Stomach smooth muscle (tissue), 2 donors: Measurements from ENCODE around the gene P2RY12.

Source experiments
- H3K27ac ChIP-seq: one replicate; pipeline ENCODE4 v1.7.0; 2013; ENCODE audit warnings: mild to moderate bottlenecking, low read length, inconsistent platforms
- H3K27me3 ChIP-seq, 2 donors: one replicate each; pipeline ENCODE4 v1.7.0; 2013; ENCODE audit warnings: low read length in 2 of 2; ENCODE audit not compliant: insufficient read depth in 2 of 2, control insufficient read depth in 1 of 2
- H3K36me3 ChIP-seq, 2 donors: one replicate each; pipeline ENCODE4 v1.7.0; 2013; ENCODE audit warnings: low read length in 2 of 2; ENCODE audit not compliant: control insufficient read depth in 2 of 2, insufficient read depth in 2 of 2
- H3K4me1 ChIP-seq: one replicate; pipeline ENCODE4 v1.7.0; 2013; ENCODE audit warnings: low read length; ENCODE audit not compliant: control insufficient read depth, insufficient read depth
- H3K4me3 ChIP-seq, 2 donors: one replicate each; pipeline ENCODE4 v1.7.0; 2013; ENCODE audit warnings: low read length in 2 of 2
- H3K9ac ChIP-seq, 2 donors: one replicate each; pipeline ENCODE4 v1.7.0; 2013; ENCODE audit warnings: low read length in 2 of 2, mild to moderate bottlenecking in 1 of 2
- H3K9me3 ChIP-seq, 2 donors: one replicate each; pipeline ENCODE4 v1.7.0; 2013; ENCODE audit warnings: low read length in 2 of 2; ENCODE audit not compliant: control insufficient read depth in 2 of 2
- donor health status: healthy.
- donor health status: Pancreatic carcinoma.

P2RY12 gene

GRCh38 chr3:151384741-151385174 lies at the start of gene P2RY12:
Gene P2RY12, minus strand, starts transcription at chr3:151384753. Its CDS starts 45,908 bp downstream, at chr3:151338845.
- Histone ChIP-seq H3K27ac (no peak within 1 kb of the TSS), H3K9ac (no peak within 1 kb of the TSS), H3K4me1 (no peaks in the 10 kb centered on the region), H3K4me3 (peak within 1 kb of the TSS; percentile 10 to 22), H3K36me3 (no peaks in the 10 kb centered on the region), H3K27me3 (no peaks in the 10 kb centered on the region), H3K9me3 (no peaks in the 10 kb centered on the region)

- Histone ChIP-seq H3K27me3 (no peaks in the 10 kb centered on the region), H3K27ac (no peak overlapping the region), H3K9ac (no peak overlapping the region), H3K9me3 (no peaks in the 10 kb centered on the region), H3K4me3 (no peak overlapping the region), H3K36me3 (no peaks in the 10 kb centered on the region), H3K4me1 (no peaks in the 10 kb centered on the region)
Measured at GRCh38 chr3:151432616-151433372, 48.2 kb upstream of the P2RY12 start.

DNA sequence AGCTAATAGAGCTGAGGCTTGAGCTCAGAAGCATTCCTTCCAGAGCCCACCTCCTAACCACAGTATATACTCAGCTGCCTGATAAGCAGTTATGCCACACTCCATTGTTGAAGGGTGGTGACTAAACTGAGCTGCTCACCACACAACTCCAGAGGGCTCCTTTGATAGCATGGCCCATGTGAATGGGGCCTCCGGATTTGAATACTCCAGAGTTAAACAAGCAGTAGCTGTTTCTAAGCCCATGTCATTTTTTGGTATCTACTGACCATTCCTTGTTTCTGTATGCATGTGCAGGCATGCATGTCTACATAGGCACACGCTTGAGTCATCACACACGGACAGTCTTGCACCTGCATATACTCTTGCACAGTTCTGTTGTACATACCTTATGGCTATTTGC lies 47.4 kb upstream of the P2RY12 start:
- Histone ChIP-seq H3K4me1 (no peaks in the 10 kb centered on the region), H3K9ac (no peak overlapping the region), H3K36me3 (no peaks in the 10 kb centered on the region), H3K27ac (no peak overlapping the region), H3K27me3 (no peaks in the 10 kb centered on the region), H3K9me3 (no peaks in the 10 kb centered on the region), H3K4me3 (no peak overlapping the region)

GRCh38 chr3:151430821-151431484 lies 46.4 kb upstream of the P2RY12 start:
- no peaks in the 10 kb centered on the region for H3K36me3 ChIP-seq
- no peaks in the 10 kb centered on the region for H3K4me1 ChIP-seq
- H3K9ac ChIP-seq = no peak overlapping the region
- H3K27me3 ChIP-seq = no peaks in the 10 kb centered on the region
- no peaks in the 10 kb centered on the region for H3K9me3 ChIP-seq
- H3K27ac ChIP-seq = no peak overlapping the region
- H3K4me3 ChIP-seq = no peak overlapping the region

- no peaks in the 10 kb centered on the region for H3K27me3 ChIP-seq
- H3K9ac ChIP-seq = no peak overlapping the region
Measured at GRCh38 chr3:151428386-151428785, 43.8 kb upstream of the P2RY12 start.

GRCh38 chr3:151426341-151426657 lies 41.7 kb upstream of the P2RY12 start:
- H3K27ac ChIP-seq = no peak overlapping the region
- no peak overlapping the region for H3K9ac ChIP-seq
- H3K27me3 ChIP-seq = no peaks in the 10 kb centered on the region
- H3K9me3 ChIP-seq = no peaks in the 10 kb centered on the region
- H3K4me1 ChIP-seq = no peaks in the 10 kb centered on the region
- H3K36me3 ChIP-seq = no peaks in the 10 kb centered on the region
- no peak overlapping the region for H3K4me3 ChIP-seq

More at GRCh38 chr3:151428386-151428785, 43.8 kb upstream of the P2RY12 start:
- Histone ChIP-seq H3K4me1 (no peaks in the 10 kb centered on the region), H3K9me3 (no peaks in the 10 kb centered on the region), H3K27ac (no peak overlapping the region), H3K4me3 (no peak overlapping the region), H3K36me3 (no peaks in the 10 kb centered on the region)

DNA sequence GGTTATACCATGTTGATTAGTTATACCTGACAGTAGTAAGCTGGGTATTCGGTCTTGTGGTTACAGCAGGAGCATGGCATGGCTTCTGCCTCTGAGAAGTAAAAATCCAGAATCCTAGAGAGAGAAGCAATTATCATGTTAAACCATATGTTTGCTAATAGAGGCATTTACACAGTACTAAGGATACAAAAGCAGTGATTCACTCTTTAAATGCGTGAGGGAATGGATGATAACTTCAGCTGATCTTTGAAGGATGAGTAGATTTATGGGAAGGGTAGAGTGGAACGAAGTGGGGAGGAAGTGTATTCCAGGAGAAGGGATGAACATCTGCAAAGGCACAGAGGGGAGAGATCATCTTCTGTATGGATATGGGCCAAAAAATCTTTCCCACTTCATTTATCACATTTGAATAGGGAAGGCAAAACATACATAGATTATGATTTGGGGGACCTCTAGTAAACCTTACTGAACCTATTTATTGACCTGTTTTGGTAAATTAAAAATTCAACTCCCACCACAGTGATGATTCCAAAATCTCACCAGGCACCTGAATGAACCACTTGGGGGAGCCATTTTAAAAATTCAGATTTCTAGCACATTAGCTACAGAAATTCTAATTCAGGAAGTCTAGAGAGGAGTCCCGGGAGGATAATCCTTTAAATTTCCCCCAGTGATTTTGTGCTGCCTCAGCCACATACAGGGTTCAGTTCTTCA lies 41.2 kb upstream of the P2RY12 start:
- no peaks in the 10 kb centered on the region for H3K4me1 ChIP-seq
- H3K36me3 ChIP-seq = no peaks in the 10 kb centered on the region
- H3K9ac ChIP-seq = no peak overlapping the region
- no peaks in the 10 kb centered on the region for H3K9me3 ChIP-seq
- H3K27me3 ChIP-seq = no peaks in the 10 kb centered on the region
- no peak overlapping the region for H3K27ac ChIP-seq
- H3K4me3 ChIP-seq = no peak overlapping the region

DNA sequence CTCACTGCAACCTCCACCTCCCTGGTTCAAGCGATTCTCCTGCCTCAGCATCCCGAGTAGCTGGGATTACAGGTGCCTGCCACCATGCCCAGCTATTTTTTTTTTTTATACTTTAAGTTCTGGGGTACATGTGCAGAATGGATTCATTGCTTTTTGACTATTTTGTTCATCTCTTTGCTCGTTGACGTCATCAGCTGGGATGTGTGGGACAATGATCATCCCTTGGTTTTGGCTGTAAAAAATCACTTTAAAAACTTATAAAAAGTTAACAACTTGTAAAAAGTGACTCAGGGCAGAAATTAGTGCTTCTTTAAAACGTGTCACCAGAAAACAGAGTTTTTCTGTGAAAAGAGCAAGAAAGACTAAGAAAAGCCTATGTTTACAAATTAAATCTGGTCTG lies 38.5 kb upstream of the P2RY12 start:
- no peaks in the 10 kb centered on the region for H3K9me3 ChIP-seq
- H3K4me3 ChIP-seq = no peak overlapping the region
- H3K4me1 ChIP-seq = no peaks in the 10 kb centered on the region
- H3K27me3 ChIP-seq = no peaks in the 10 kb centered on the region
- no peaks in the 10 kb centered on the region for H3K36me3 ChIP-seq
- H3K9ac ChIP-seq = no peak overlapping the region
- H3K27ac ChIP-seq = no peak overlapping the region

- Histone ChIP-seq H3K36me3 (no peaks in the 10 kb centered on the region), H3K27me3 (no peaks in the 10 kb centered on the region), H3K9me3 (no peaks in the 10 kb centered on the region), H3K4me3 (no peak overlapping the region), H3K9ac (no peak overlapping the region), H3K4me1 (no peaks in the 10 kb centered on the region), H3K27ac (no peak overlapping the region)
Measured at GRCh38 chr3:151421938-151422337, 37.4 kb upstream of the P2RY12 start.

DNA sequence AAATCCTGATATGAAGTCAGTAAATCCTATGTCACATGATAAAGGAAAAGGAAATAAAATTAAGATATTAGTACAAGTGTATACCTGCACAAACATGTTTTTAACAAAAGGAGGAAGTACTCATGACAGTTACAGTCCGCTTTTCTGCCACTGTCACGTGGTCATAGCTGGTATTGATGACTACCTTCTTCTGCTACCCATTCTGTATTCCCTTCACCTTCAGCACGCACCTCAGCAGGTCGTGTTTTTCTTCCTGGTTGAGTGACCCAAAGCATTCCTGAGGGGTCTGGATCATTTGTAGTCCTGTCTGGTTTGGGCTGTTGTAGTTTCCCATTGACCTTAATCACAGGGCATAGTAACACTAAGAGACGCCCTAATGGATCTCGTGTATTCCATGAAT lies 35.3 kb upstream of the P2RY12 start:
- Histone ChIP-seq H3K27ac (no peak overlapping the region), H3K9me3 (no peaks in the 10 kb centered on the region), H3K4me3 (no peak overlapping the region), H3K27me3 (no peaks in the 10 kb centered on the region), H3K9ac (no peak overlapping the region), H3K36me3 (no peaks in the 10 kb centered on the region), H3K4me1 (no peaks in the 10 kb centered on the region)

- Histone ChIP-seq H3K9me3 (no peaks in the 10 kb centered on the region), H3K4me3 (no peak overlapping the region), H3K4me1 (no peaks in the 10 kb centered on the region), H3K36me3 (no peaks in the 10 kb centered on the region), H3K27me3 (no peaks in the 10 kb centered on the region), H3K9ac (no peak overlapping the region), H3K27ac (no peak overlapping the region)
Measured at GRCh38 chr3:151415289-151415688, 30.7 kb upstream of the P2RY12 start.
